RWPE2 (cell line): Measurements from ENCODE around the gene RHEB.

Source experiments
- ATAC-seq: fragments of 200-7000 bp; cut with Tn5 transposase; 3 replicates; pipeline ENCODE4 v1.9.1; 2021; ENCODE audit warnings: low read depth
- DNase-seq: peaks from one replicate; pipeline ENCODE4 v3.0.0-alpha.2; 2020; ENCODE audit warnings: low spot score
- H3K27ac ChIP-seq: fragments of 450-650 bp; 2 replicates; pipeline ENCODE4 v1.5.1; 2017; ENCODE audit warnings: mild to moderate bottlenecking; ENCODE audit not compliant: poor library complexity, severe bottlenecking
- H3K27me3 ChIP-seq: fragments of 250-450 bp; sonication (Bioruptor Pico); 2 replicates; pipeline ENCODE4 v1.5.1; 2021; ENCODE audit warnings: mild to moderate bottlenecking, moderate library complexity; ENCODE audit not compliant: insufficient read depth, poor library complexity, severe bottlenecking
- H3K36me3 ChIP-seq: fragments of 250-450 bp; sonication (Bioruptor Pico); 2 replicates; pipeline ENCODE4 v1.5.1; 2020; ENCODE audit warnings: low read depth, mild to moderate bottlenecking, moderate library complexity
- H3K4me1 ChIP-seq: fragments of 250-450 bp; sonication (Bioruptor Pico); 2 replicates; pipeline ENCODE4 v1.5.1; 2021; ENCODE audit warnings: mild to moderate bottlenecking, moderate library complexity; ENCODE audit not compliant: insufficient read depth, poor library complexity, severe bottlenecking
- H3K4me3 ChIP-seq: fragments of 250-450 bp; sonication (Bioruptor Pico); 2 replicates; pipeline ENCODE4 v1.5.1; 2021; ENCODE audit warnings: mild to moderate bottlenecking, moderate library complexity; ENCODE audit not compliant: severe bottlenecking
- H3K9me3 ChIP-seq: fragments of 250-450 bp; sonication (Bioruptor Pico); 2 replicates; pipeline ENCODE4 v1.5.1; 2021; ENCODE audit warnings: mild to moderate bottlenecking, moderate library complexity; ENCODE audit not compliant: severe bottlenecking
- TF ChIP-seq, protein P1 (sequence below): fragments of 450-650 bp; IDR thresholded peaks from one replicate; pipeline ENCODE4 v1.5.1; 2017; ENCODE audit warnings: mild to moderate bottlenecking, moderate library complexity; ENCODE audit not compliant: poor library complexity, severe bottlenecking

RHEB gene

GRCh38 chr7:151504715-151505326 is 14.9 kb downstream of the RHEB start:
- Histone ChIP-seq H3K4me1 (peaks cover 47% of the 10 kb centered on the region), H3K27me3 (no peaks in the 10 kb centered on the region), H3K36me3 (no peaks in the 10 kb centered on the region; the same call in 1 of the 2 replicates), H3K9me3 (no peaks in the 10 kb centered on the region), H3K4me3 (no peak overlapping the region), H3K27ac (peak overlapping the region; percentile 26)
- ATAC-seq: no peak
- TF ChIP-seq, protein P1, sequence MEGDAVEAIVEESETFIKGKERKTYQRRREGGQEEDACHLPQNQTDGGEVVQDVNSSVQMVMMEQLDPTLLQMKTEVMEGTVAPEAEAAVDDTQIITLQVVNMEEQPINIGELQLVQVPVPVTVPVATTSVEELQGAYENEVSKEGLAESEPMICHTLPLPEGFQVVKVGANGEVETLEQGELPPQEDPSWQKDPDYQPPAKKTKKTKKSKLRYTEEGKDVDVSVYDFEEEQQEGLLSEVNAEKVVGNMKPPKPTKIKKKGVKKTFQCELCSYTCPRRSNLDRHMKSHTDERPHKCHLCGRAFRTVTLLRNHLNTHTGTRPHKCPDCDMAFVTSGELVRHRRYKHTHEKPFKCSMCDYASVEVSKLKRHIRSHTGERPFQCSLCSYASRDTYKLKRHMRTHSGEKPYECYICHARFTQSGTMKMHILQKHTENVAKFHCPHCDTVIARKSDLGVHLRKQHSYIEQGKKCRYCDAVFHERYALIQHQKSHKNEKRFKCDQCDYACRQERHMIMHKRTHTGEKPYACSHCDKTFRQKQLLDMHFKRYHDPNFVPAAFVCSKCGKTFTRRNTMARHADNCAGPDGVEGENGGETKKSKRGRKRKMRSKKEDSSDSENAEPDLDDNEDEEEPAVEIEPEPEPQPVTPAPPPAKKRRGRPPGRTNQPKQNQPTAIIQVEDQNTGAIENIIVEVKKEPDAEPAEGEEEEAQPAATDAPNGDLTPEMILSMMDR: no peak
- DNase-seq: no peak

DNA sequence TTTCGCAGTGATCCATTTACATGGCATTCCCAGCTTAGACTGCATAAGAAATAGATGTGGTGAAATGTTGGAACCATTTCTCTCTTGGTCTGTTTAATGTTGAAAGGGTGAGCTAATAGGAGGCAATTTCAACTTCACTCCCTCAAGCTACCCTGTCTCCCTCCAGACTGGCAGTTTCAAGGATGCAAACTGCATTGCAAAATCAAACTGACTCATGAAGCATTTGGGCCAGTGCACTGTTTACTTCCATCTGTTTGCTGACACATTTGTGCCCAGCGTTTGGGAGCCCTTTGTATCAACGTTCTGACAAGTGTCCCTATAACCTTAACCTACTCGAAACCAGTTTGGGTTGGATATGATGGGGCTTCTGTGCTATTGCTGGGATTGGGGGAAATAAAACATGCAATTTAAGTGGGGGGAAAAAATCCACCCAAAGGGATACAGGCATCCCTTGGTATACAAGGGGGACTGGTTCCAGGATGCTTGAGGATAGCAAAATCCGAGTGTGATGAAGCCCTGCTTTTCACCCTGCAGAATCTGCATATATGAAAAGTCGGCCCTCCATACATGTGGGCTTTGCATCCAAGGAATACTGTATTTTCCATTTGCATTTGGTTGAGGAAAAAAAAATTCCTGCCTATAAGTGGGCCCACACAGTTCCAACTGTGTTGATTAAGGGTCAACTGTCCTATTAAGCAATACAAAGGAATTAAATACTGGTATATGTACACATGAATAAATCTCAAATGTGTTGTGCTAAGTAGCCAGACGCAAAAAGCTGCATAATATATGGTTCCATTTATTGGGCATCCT is 15.6 kb downstream of the RHEB start:
- DNase-seq: no peak

DNA sequence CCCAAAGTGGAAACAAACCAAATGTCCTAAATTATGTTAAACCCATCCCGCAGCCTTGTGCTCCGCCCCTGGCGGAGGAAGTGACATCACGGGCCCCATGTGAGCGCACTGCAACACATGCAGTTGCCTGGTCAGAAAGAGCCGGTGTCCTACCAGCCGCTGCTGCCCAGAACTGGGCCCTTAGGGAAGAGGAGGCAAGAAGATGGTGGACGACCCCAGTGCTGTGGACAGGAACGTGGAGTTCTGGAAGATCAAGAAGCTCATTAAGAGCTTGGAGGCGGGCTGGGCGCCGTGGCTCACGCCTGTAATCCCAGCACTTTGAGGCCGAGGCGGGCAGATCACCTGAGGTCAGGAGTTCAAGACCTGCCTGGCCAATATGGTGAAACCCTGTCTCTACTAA is 18.0 kb downstream of the RHEB start:
- Histone ChIP-seq H3K4me1 (peaks cover 34% of the 10 kb centered on the region), H3K27me3 (no peaks in the 10 kb centered on the region)

More for the DNA sequence above, 15.6 kb downstream of the RHEB start:
- Histone ChIP-seq H3K4me1 (peaks cover 47% of the 10 kb centered on the region), H3K9me3 (no peaks in the 10 kb centered on the region), H3K27ac (peak overlapping the region; percentile 26), H3K36me3 (no peaks in the 10 kb centered on the region; the same call in 1 of the 2 replicates), H3K27me3 (no peaks in the 10 kb centered on the region), H3K4me3 (no peak overlapping the region)
- TF ChIP-seq, protein P1: no peak
- ATAC-seq: peak; percentile 90

GRCh38 chr7:151498495-151498894 is 21.2 kb downstream of the RHEB start:
- ATAC-seq (no peak), DNase-seq (no peak)
- TF ChIP-seq, protein P1: no peak
- Histone ChIP-seq H3K36me3 (no peaks in the 10 kb centered on the region; the same call in 1 of the 2 replicates), H3K27ac (no peak overlapping the region), H3K4me1 (peaks cover 24% of the 10 kb centered on the region), H3K27me3 (no peaks in the 10 kb centered on the region), H3K9me3 (no peaks in the 10 kb centered on the region), H3K4me3 (no peak overlapping the region)

More for the DNA sequence above, 18.0 kb downstream of the RHEB start:
- no peaks in the 10 kb centered on the region for H3K36me3 ChIP-seq
- ATAC-seq (no peak), DNase-seq (no peak)
- TF ChIP-seq, protein P1: no peak
- no peaks in the 10 kb centered on the region for H3K9me3 ChIP-seq
- H3K4me3 ChIP-seq: no peak overlapping the region
- no peak overlapping the region for H3K27ac ChIP-seq
